NCI-H1092 (cell line): ENCODE data around the gene KREMEN1.

Experiments used
- DNase-seq: peaks from one replicate; lab custom pipeline; 2025; lab: John Stamatoyannopoulos, UW

Gene KREMEN1

GRCh38 chr22:29128891-29129807, 56.3 kb downstream of the KREMEN1 start:
- peak; percentile 78 for DNase-seq

- no peak for DNase-seq
These were observed 56.9 kb downstream of the KREMEN1 start for GRCh38 chr22:29129808-29130140.

DNA sequence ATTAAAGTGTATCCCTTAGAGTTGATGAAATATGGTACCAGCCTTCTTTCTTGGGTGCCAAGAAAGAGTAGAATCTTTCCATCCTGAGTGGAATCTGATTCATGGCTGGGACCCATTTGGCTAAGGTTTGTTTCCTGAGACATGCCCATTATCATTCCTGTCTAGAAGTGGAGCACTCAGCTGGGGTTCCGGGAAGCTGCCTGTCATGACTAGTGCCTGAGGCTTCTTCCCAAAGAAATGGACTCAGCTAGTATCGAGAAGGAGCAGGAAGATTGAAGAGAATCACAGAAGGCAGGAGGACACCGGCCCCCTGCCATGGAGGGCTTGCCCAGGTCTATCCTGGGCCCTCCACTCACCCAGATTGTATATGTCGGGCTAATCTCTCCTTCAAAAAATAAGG, 57.6 kb downstream of the KREMEN1 start:
- DNase-seq = no peak

DNA sequence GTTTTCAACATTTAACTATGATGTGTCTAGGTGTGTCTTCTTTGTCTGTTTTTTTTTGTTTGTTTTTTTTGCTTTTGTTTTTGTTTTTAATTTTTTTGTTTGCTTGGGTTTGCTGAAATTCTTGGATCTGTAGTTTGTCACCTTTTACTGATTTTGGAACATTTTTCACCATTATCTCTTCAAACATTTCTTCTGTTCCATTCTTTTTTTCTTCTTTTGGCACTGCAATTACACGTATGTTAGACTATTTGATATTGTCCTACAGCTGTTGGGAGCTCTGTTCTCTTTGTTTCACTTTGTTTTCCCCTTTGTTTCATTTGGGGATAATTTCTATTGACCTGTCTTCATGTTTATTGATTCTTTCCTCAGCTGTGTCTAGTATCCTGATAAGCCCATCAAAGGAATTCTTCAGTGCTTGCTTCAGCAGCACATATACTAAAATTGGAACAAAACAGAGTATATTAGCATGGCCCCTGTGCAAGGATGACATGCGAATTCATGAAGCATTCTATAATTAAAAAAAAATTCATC, 60.8 kb downstream of the KREMEN1 start:
- DNase-seq = no peak

DNA sequence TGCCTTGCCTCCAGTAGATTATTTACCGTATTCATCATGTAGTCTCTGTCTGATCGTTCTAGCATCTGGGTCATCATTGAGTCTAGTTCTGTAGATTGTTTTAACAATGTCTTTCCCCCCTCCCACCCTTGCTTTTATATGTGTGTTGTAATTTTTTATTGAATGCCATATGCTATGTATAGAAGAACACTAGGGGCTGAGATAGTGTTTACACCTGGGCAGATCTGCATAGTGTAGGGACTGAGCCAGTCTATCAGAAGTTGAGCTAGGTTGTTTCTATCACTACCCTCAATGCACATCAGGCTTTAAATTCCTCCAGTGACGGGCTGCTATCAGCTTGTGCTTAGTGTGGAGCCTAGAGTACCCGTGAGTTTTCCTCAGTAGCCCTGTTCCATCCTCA, 61.6 kb downstream of the KREMEN1 start:
- no peak for DNase-seq

- peak; percentile 46 for DNase-seq
These were observed 64.2 kb downstream of the KREMEN1 start for GRCh38 chr22:29136782-29137700.

DNA sequence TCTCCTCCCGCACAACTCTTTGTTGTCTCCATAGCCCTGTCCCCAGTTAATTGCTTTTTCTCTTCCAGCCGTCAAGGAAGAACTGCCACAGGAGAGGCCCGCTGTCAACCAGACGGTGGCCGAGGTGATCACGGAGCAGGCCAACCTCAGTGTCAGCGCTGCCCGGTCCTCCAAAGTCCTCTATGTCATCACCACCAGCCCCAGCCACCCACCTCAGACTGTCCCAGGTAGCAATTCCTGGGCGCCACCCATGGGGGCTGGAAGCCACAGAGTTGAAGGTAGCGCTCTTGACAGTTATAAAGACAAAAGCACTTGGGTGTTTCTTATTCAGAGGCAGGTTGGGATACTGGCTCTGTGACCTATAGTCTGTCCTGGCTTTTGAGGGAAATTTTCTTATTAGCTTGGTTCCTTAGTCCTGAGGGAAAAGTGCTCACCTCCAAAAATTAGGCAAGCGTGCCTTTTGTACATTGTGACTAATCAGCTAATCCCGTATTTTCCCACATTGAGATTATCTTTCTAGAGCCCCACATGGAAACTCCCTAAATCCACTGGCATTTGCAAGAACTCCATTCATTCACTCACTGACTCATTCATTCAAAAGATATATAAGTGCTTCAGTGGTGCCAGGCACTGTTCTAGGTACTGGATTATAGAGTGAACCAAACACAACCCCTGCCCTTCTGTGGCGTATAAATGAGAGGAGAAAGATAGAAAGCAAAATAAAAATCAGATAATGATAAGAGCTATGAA, 65.9 kb downstream of the KREMEN1 start:
- no peak for DNase-seq

- no peak for DNase-seq
These were observed 67.3 kb downstream of the KREMEN1 start for GRCh38 chr22:29139965-29140782.

GRCh38 chr22:29141078-29141688, 68.3 kb downstream of the KREMEN1 start:
- no peak for DNase-seq

DNA sequence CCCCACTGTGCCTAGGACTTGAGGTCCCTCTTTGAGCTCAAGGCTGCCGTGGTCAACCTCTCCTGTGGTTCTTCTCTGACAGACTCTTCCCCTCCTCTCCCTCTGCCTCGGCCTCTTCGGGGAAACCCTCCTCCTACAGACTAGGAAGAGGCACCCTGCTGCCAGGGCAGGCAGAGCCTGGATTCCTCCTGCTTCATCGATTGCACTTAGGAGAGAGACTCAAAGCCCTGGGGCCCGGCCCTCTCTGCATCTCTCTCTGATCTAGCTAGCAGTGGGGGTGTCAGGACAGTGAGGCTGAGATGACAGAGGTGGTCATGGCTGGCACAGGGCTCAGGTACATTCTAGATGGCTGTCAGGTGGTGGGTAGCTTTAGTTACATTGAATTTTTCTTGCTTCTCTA, 69.3 kb downstream of the KREMEN1 start:
- no peak for DNase-seq

DNA sequence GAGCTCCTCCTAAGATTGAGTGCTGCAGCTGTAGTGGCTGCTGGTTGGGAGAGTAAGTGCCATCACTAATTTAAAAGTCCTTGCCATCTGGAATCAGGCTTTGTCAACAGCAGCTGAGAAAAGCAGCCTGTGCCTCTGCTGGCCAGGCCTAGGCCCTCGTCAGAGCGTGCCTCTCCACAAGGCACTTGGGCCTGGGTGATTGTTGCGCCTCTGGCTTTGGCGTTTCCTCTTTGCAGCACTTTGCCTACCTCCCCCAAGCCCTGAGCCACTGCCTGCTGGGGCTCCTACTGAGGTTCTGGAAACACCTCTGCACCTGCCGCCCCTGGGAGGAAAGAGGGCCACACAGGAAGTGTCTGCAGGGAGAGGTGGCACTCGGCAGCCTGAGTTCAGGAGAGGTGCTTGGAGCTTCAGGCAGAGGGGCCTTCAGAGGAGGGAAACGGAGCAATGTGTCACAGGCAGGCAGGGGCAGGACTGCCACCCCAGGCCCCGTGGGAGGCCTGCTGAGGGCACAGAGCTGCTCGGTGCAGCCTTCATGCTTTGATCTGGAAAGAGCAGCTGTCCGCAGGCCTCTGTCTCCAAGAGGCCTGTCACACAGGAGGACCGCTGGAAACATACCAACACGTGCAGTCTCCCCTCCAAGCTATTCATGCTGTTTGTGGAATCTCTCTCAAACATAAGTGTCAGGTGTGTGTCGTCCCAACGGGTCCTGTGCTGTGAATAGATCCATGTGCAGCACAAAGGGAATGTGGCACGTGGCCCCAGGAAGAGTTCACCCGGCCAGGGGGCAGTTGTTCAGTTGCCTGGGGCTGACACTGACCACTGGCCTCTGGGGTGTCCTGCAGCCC, 71.3 kb downstream of the KREMEN1 start:
- DNase-seq = peak; percentile 61

GRCh38 chr22:29144786-29145160, 71.9 kb downstream of the KREMEN1 start:
- DNase-seq = no peak

DNA sequence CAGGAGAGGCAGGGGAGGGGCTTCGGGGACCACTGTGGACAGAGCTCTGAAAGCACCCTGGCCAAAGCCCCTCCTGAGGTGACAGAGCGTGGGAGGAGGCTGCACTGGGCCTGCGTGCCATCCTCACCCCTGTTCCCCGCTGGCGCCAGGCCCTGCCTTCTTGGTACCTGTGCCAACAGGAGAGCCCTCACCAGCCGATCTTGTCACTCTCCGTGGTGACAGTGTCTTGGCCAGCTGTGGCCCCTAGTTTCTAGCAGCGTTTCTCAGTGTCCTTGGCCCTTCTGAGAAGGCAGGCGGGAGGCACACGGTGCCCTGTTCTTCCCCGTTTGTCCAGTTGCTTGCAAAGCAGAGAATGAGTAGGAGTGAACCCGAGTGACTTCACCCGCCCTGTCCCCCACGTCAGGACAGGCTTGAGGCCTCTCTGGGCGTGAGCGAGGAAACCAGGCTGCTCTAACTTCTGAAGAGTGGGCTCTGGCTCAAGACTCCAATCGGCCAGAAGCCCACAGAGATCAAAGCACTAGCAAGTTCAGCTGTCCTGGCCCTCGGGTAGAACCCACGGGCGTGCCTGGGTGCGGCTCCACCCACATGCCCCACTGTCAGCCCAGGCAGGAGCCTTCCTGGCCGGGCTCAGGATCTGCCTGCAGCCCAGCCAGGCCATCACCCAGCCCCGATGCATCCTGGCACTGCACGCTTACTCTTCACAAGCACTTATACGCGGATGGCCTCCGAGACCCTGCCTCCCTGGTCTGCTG, 72.7 kb downstream of the KREMEN1 start:
- DNase-seq = no peak

DNA sequence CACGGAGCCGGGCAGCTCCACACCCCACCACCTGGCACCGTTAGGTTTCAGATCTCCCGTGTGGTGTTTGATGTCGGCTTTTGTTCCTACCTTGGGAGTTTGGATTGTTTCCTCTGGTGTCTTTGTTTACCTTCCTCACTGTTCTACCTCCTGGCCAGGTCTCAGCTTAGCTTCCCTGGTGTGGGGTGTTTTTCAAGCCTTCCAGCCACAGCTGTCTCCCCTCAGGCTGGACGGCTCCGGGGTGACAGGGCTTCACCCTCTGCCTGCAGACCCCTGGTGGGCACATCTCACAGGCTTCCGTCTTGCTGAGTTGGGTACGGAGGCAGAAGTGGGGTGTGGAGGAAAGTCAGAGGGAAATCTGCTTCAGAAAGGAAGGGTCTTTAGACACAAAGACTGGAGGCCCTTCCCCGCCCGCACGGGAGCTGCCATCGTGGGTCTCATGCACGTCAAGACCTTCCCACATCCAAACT, 73.3 kb downstream of the KREMEN1 start:
- no peak for DNase-seq

DNA sequence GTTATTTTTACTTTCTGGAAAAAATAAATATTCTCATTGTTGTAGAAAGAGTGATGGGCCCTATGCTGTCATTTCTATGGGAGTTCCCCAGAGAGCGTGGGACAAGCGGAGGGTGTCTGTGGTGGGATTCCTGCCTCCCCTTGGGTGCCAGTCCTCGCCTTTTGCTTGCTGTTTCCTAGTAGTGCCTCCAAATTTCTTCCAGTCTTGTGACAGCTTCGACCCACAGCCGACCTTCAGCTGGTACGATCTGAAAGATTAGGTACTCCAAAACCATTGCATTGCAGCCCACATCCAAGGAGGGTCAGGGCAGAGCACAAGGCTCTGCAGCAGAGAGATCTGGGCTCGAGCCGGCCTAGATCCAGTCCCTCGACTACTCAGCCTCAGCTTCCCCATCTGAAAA, 73.9 kb downstream of the KREMEN1 start:
- DNase-seq = no peak

DNA sequence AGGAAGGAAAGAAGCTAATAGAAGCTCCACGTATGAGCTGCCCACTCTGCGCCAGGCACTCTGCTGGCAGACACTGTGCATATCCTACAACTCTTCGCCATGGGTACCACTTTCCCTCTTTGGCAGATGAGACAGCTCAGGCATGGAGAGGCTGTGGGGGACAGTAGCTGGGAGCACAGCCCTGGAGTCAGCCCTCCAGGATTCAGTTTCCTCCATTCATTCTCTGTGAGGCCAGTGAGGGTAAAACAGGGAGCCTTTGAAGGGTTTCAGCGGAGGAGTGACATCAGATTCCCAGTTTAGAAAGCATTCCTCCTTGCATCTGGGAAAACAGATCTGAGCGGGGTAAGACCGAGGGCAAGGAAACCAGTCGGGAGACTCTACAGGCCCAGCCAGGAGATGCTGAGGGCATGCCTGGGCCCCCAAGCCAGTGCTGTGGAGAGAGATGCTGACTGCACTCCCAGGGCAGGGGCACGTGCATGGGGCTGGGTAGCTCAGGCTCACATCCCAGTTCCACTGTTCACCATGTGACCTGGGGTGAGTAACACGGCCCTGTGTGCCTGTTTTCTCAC, 74.6 kb downstream of the KREMEN1 start:
- DNase-seq = no peak

GRCh38 chr22:29148036-29148435, 75.2 kb downstream of the KREMEN1 start:
- no peak for DNase-seq

DNA sequence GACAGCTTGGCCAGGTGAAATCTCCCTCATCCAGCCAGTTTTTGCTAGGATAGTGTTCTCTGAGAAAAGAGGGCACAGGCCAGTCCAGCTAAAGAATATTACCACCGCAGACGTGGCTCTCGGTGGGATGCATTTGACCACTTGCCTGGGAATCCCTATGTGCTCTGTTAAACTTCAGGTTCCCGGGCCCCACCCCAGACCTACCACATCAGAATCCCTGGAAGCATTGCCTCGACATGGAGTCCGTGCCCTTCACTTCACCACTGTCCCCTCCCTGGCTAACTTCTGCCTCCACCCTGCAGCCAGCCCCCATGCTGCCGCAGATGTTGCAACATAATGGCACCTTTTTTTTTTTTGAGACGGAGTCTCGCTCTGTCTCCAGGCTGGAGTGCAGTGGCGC, 76.0 kb downstream of the KREMEN1 start:
- no peak for DNase-seq
